GM19455 (cell line): ENCODE data around the gene LRRN4.
"Not testable (repeated sequence)": the region's sequence is repeated elsewhere in the genome, so short reads cannot be mapped to it uniquely, and the experiment has no call there.

ENCODE experiments used
- ATAC-seq: cut with Tn5 transposase; IDR thresholded peaks from one replicate; pipeline ENCODE4 v1.9.1; 2021; ENCODE audit not compliant: unreplicated experiment

Gene LRRN4

GRCh38 chr20:6060213-6060612 is 6.4 kb upstream of the LRRN4 start:
- ATAC-seq: no peak

GRCh38 chr20:6058684-6059295 is 4.9 kb upstream of the LRRN4 start:
- no peak for ATAC-seq

GRCh38 chr20:6057691-6058090 is 3.8 kb upstream of the LRRN4 start:
- ATAC-seq: no peak

- no peak for ATAC-seq
These were observed 3.3 kb upstream of the LRRN4 start for GRCh38 chr20:6057139-6057538.

- ATAC-seq: no peak
These were observed 2.2 kb upstream of the LRRN4 start for GRCh38 chr20:6055981-6056569.

- no peak for ATAC-seq
These were observed 1.4 kb upstream of the LRRN4 start for GRCh38 chr20:6055161-6055783.

GRCh38 chr20:6054689-6055051 is 810 bp upstream of the LRRN4 start:
- ATAC-seq: not testable (repeated sequence)

GRCh38 chr20:6053064-6053775 is 640 bp downstream of the LRRN4 start:
- no peak for ATAC-seq

GRCh38 chr20:6051505-6051904 is 2.4 kb downstream of the LRRN4 start:
- no peak for ATAC-seq

- ATAC-seq: no peak
These were observed 5.5 kb downstream of the LRRN4 start for GRCh38 chr20:6048391-6048790.

- no peak for ATAC-seq
These were observed 7.4 kb downstream of the LRRN4 start for GRCh38 chr20:6046432-6046831.

- ATAC-seq: no peak
These were observed 8.3 kb downstream of the LRRN4 start for GRCh38 chr20:6045566-6045965.

GRCh38 chr20:6044115-6044514 is 9.7 kb downstream of the LRRN4 start:
- ATAC-seq: no peak

- no peak for ATAC-seq
These were observed 12.0 kb downstream of the LRRN4 start for GRCh38 chr20:6041808-6042265.

- no peak for ATAC-seq
These were observed 12.7 kb downstream of the LRRN4 start for GRCh38 chr20:6040958-6041807.

GRCh38 chr20:6040540-6040939 is 13.3 kb downstream of the LRRN4 start:
- ATAC-seq: no peak

GRCh38 chr20:6039766-6040165 is 14.1 kb downstream of the LRRN4 start:
- ATAC-seq: no peak

GRCh38 chr20:6038256-6038655 is 15.6 kb downstream of the LRRN4 start:
- no peak for ATAC-seq

- no peak for ATAC-seq
These were observed 16.8 kb downstream of the LRRN4 start for GRCh38 chr20:6037082-6037481.

- no peak for ATAC-seq
These were observed 17.6 kb downstream of the LRRN4 start for GRCh38 chr20:6036213-6036612.
